Measurements from ENCODE around the gene MEGF10.
"Not testable (repeated sequence)": the region's sequence is repeated elsewhere in the genome, so short reads cannot be mapped to it uniquely, and the experiment has no call there.

- not testable (repeated sequence) for TF ChIP-seq SAP30 (IDR thresholded peaks at IDR 0.05; ENCODE audit: insufficient read depth, insufficient replicate concordance, low read length); EZH2 (IDR thresholded peaks at IDR 0.05; ENCODE audit: low read depth, low read length, severe bottlenecking)
Observed at GRCh38 chr5:127265473-127265872, 25.1 kb upstream of the MEGF10 start.

All from H1 (cell line).